A549 (cell line): Measurements from ENCODE around the gene GARNL3. TPM values are rescaled to one million over a fixed set of nuclear protein-coding genes. Genes with fewer than 3 reads are reported as not detected.

Source experiments
- ATAC-seq, 2 experiments: fragments of 200-7000 bp in 1 of 2; fragments of >200 bp in 1 of 2; cut with Nextera tagmentation in 1 of 2; cut with Tn5 transposase in 1 of 2; 3 replicates each; pipeline versions ENCODE4 v1.8.0 to v1.9.1; 2018 to 2020; ENCODE audit warnings: mild to moderate bottlenecking in 1 of 2, moderate library complexity in 1 of 2
- CTCF ChIA-PET: fragments of 300-600 bp; sonication (Branson Sonifier 250); formaldehyde crosslinking; extraction: SDS; loops from one replicate; lab custom pipeline; 2021; ENCODE audit warnings: antibody characterized with exemption, inconsistent platforms; lab: Yijun Ruan, JAX
- POLR2A ChIA-PET: fragments of 350-600 bp; formaldehyde crosslinking; extraction: SDS; loops from one replicate; lab custom pipeline; 2021; ENCODE audit warnings: antibody characterized with exemption, inconsistent platforms; lab: Yijun Ruan, JAX
- DNase-seq, 2 experiments: peaks; one replicate each; pipeline versions ENCODE4 v3.0.0 to v3.0.0-alpha.2; 2011 to 2016; ENCODE audit warnings: low read depth in 1 of 2, low spot score in 1 of 2
- FAIRE-seq: peaks from 2 replicates; lab custom pipeline; 2011; peaks lifted over from hg19 to GRCh38; lab: Jason Lieb, UNC
- H3K27ac ChIP-seq, 2 experiments: fragments of >200 bp; sonication (Bioruptor Twin); formaldehyde crosslinking; 3 replicates each; pipeline ENCODE4 v1.5.1; 2016 to 2017
- H3K4me1 ChIP-seq: fragments of >200 bp; sonication (Bioruptor Twin); formaldehyde crosslinking; 3 replicates; pipeline ENCODE4 v1.6.1; 2016
- H3K4me2 ChIP-seq: fragments of >200 bp; sonication (Bioruptor Twin); formaldehyde crosslinking; 3 replicates; pipeline ENCODE4 v1.6.1; 2016
- H3K4me3 ChIP-seq: fragments of >200 bp; sonication (Bioruptor Twin); formaldehyde crosslinking; 3 replicates; pipeline ENCODE4 v1.5.1; 2016
- H3K9me3 ChIP-seq: fragments of >200 bp; sonication (Bioruptor Twin); formaldehyde crosslinking; 3 replicates; pipeline ENCODE4 v1.6.1; 2016
- CBX2 ChIP-seq: fragments of 200-600 bp; sonication (generic); IDR thresholded peaks from 2 replicates; pipeline ENCODE4 v1.6.1; 2016; ENCODE audit warnings: low read depth, mild to moderate bottlenecking, borderline replicate concordance
- CBX8 ChIP-seq: fragments of 200-600 bp; sonication (generic); IDR thresholded peaks from 2 replicates; pipeline ENCODE4 v1.6.1; 2016
- CHD2 ChIP-seq: fragments of 150-350 bp; IDR thresholded peaks from 2 replicates; pipeline ENCODE4 v1.6.1; 2014; ENCODE audit warnings: low read length; ENCODE audit not compliant: partially characterized antibody
- EHF ChIP-seq: fragments of 250-450 bp; sonication (Bioruptor Pico); IDR thresholded peaks from 2 replicates; pipeline ENCODE4 v1.5.0; 2020; ENCODE audit warnings: mild to moderate bottlenecking
- EHMT2 ChIP-seq: fragments of 200-600 bp; sonication (generic); IDR thresholded peaks from 2 replicates; pipeline ENCODE4 v1.6.1; 2016; ENCODE audit warnings: antibody characterized with exemption, low read depth, mild to moderate bottlenecking, moderate library complexity
- FOSB ChIP-seq: fragments of 250-450 bp; sonication (Bioruptor Pico); IDR thresholded peaks from 2 replicates; pipeline ENCODE4 v1.5.0; 2020; ENCODE audit warnings: mild to moderate bottlenecking, moderate library complexity
- FOXS1 ChIP-seq: fragments of 250-450 bp; sonication (Bioruptor Pico); IDR thresholded peaks from 2 replicates; pipeline ENCODE4 v1.5.0; 2020; ENCODE audit warnings: mild to moderate bottlenecking, moderate library complexity
- HEYL ChIP-seq: fragments of 250-450 bp; sonication (Bioruptor Pico); IDR thresholded peaks from 2 replicates; pipeline ENCODE4 v1.8.0; 2021; ENCODE audit warnings: mild to moderate bottlenecking, moderate library complexity
- HOXA7 ChIP-seq: fragments of 250-450 bp; sonication (Bioruptor Pico); IDR thresholded peaks from 2 replicates; pipeline ENCODE4 v1.5.0; 2020; ENCODE audit warnings: mild to moderate bottlenecking, moderate library complexity
- JUN ChIP-seq, 2 experiments: fragments of >200 bp; sonication (Bioruptor Twin); formaldehyde crosslinking; IDR thresholded peaks; 2 replicates in 1 of 2; 3 replicates in 1 of 2; pipeline ENCODE4 v1.6.1; 2016 to 2017
- JUNB ChIP-seq: fragments of >200 bp; sonication (Bioruptor Twin); formaldehyde crosslinking; IDR thresholded peaks from 2 replicates; pipeline ENCODE4 v1.6.1; 2016
- MYC ChIP-seq: IDR thresholded peaks from 2 replicates; pipeline ENCODE4 v1.6.1; 2012; ENCODE audit warnings: mild to moderate bottlenecking, inconsistent platforms, low read length, improper control_type of control experiment, borderline replicate concordance
- NFE2L2 ChIP-seq: fragments of 150-350 bp; conservative IDR thresholded peaks from 2 replicates; pipeline ENCODE4 v1.6.1; 2014; ENCODE audit warnings: low read length
- POLR2A ChIP-seq: IDR thresholded peaks from 2 replicates; pipeline ENCODE4 v1.6.1; 2012; ENCODE audit warnings: mild to moderate bottlenecking, low read length
- POLR2AphosphoS2 ChIP-seq: conservative IDR thresholded peaks from 2 replicates; pipeline ENCODE4 v1.6.1; 2012; ENCODE audit warnings: low read length, improper control_type of control experiment, inconsistent platforms
- RAD21 ChIP-seq, 2 experiments: fragments of >200 bp in 1 of 2; sonication (Bioruptor Twin) in 1 of 2; formaldehyde crosslinking in 1 of 2; IDR thresholded peaks in 1 of 2; conservative IDR thresholded peaks in 1 of 2; 2 replicates in 1 of 2; 3 replicates in 1 of 2; pipeline ENCODE4 v1.6.1; 2012 to 2018; ENCODE audit warnings: inconsistent platforms in 1 of 2
- RARB ChIP-seq: fragments of 250-450 bp; sonication (Bioruptor Pico); IDR thresholded peaks from 2 replicates; pipeline ENCODE4 v1.8.0; 2021; ENCODE audit warnings: mild to moderate bottlenecking, moderate library complexity
- RFX5 ChIP-seq: fragments of 450-650 bp; IDR thresholded peaks from 2 replicates; pipeline ENCODE4 v1.7.1; 2014; ENCODE audit warnings: antibody characterized with exemption, mild to moderate bottlenecking, moderate library complexity
- RNF2 ChIP-seq: fragments of 200-600 bp; sonication (generic); IDR thresholded peaks from 2 replicates; pipeline ENCODE4 v1.6.1; 2016; ENCODE audit warnings: low read depth, mild to moderate bottlenecking, antibody characterized with exemption, moderate library complexity, borderline replicate concordance
- SMC3 ChIP-seq: fragments of >200 bp; sonication (Bioruptor Twin); formaldehyde crosslinking; IDR thresholded peaks from 3 replicates; pipeline ENCODE4 v1.6.1; 2018; ENCODE audit warnings: inconsistent platforms
- SREBF2 ChIP-seq: fragments of 450-650 bp; IDR thresholded peaks from 2 replicates; pipeline ENCODE4 v1.6.1; 2014; ENCODE audit warnings: mild to moderate bottlenecking, moderate library complexity
- ZC3H11A ChIP-seq: fragments of 450-650 bp; IDR thresholded peaks from 2 replicates; pipeline ENCODE4 v1.6.1; 2014; ENCODE audit warnings: antibody characterized with exemption, mild to moderate bottlenecking
- ZNF302 ChIP-seq: fragments of 250-450 bp; sonication (Bioruptor Pico); IDR thresholded peaks from 2 replicates; pipeline ENCODE4 v1.9.0; 2021; ENCODE audit warnings: inconsistent platforms, mild to moderate bottlenecking, moderate library complexity
- WGBS: methylation state at CpG from one replicate; pipeline ENCODE4 v1.1.6; 2017; ENCODE audit errors: missing lambda C conversion rate; 5-methylcytosine and 5-hydroxymethylcytosine counted together
- polyA plus RNA-seq, 4 experiments: library from polyadenylated mRNA; depleted of rRNA in 3 of 4; stranded (reverse); fragments of >200 nt; fragmentation: RNase III in 1 of 4; extraction: RNeasy Plus Mini Kit Qiagen cat#74134 plus additional on column Dnase treatment in 1 of 4; gene quantifications; 2 replicates in 3 of 4; 3 replicates in 1 of 4; pipeline ENCODE4 v1.2.3, GENCODE V29; 2011 to 2017
- TF ChIP-seq, protein P1 (sequence below): fragments of >200 bp; sonication (Bioruptor Twin); formaldehyde crosslinking; IDR thresholded peaks from 3 replicates; pipeline ENCODE4 v1.5.1; 2016
- TF ChIP-seq, protein P2 (sequence below): fragments of 250-450 bp; sonication (Bioruptor Pico); IDR thresholded peaks from 2 replicates; pipeline ENCODE4 v1.5.0; 2020; ENCODE audit warnings: low read depth, mild to moderate bottlenecking, moderate library complexity
- TF ChIP-seq, protein P3 (sequence below): fragments of >200 bp; sonication (Bioruptor Twin); formaldehyde crosslinking; IDR thresholded peaks from 2 replicates; pipeline ENCODE4 v1.6.1; 2016

GARNL3 gene
- polyA plus RNA-seq, 2 of the 4 experiments (the other 2 are of a cell fraction): 2.9 to 5.1 TPM

DNA sequence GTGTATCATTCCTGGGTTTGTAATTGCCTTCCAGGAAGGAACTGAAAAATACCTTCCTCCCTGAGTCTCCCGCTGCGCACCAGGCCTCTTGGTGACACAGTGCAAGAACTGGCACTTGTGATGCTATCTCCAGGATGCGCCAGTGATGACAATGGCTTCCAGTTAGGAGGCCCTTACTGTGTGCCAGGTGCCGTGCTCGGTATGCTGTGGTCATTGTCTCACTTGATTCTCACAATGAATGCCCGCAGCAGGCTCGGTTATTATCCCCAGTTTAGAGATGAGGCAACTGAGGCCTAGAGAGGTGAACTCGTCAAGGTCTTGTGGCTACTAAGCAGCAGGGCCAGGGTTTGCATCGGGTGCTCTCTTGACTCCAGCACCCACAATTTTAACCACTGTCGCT lies 100.9 kb downstream of the GARNL3 start:
- DNase-seq (no peak), FAIRE-seq (no peak), ATAC-seq (no peak)
- Histone ChIP-seq H3K27ac (no peak overlapping the region), H3K4me1 (no peaks in the 10 kb centered on the region), H3K4me3 (no peak overlapping the region), H3K4me2 (no peak overlapping the region), H3K9me3 (no peaks in the 10 kb centered on the region)
- CTCF ChIA-PET: interaction anchor here (0.9 to 1.3 kb wide), 4 partner anchors 10 to 25 kb away, joined by 3 read pairs; no protein-coding TSS in a partner anchor
- TF ChIP-seq EHF (no peak), POLR2AphosphoS2 (no peak), EHMT2 (no peak), HOXA7 (CRISPR knock-in tag) (no peak), RFX5 (no peak), FOSB (no peak), JUNB (no peak), NFE2L2 (no peak), JUN (IDR thresholded peaks at IDR 0.05) (no peak), MYC (no peak), FOXS1 (no peak), RAD21 (conservative IDR thresholded peaks at IDR 0.05 in 1 of 2, IDR thresholded peaks at IDR 0.05 in 1 of 2) (no peak), SMC3 (no peak), RNF2 (no peak)
- POLR2A ChIA-PET: no interaction called here
- 92% methylated on average over 10 of the region's 10 CpGs for WGBS

DNA sequence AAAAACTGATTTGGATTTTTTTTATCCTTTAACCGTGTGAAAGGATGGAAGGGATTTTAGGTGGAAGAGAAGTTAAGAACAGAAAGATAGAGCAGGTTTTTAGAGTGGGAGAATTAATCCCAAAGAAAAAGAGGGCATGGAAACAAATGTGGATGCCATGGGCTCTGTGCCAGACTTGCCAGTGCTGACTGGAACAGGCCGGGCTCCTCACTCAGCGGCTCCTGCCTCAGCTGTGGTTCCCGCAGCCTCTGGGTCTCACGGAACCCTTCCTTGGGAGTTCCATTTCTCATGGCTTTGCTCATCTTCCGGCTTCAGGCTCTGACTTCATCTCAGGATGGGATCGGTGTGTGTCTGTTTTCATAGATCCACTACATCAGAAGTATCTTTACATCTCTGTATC lies 102.0 kb downstream of the GARNL3 start:
- ChIA-PET CTCF (interaction anchor here (1.3 kb wide), 1 partner anchor 12 kb away, joined by 3 read pairs; no protein-coding TSS in a partner anchor), POLR2A (no interaction called here)
- H3K4me1 ChIP-seq: no peaks in the 10 kb centered on the region
- TF ChIP-seq ZNF302 (CRISPR knock-in tag) (no peak), POLR2A (no peak), ZC3H11A (no peak), HEYL (CRISPR knock-in tag) (no peak), RNF2 (no peak), SREBF2 (no peak), RAD21 (conservative IDR thresholded peaks at IDR 0.05 in 1 of 2, IDR thresholded peaks at IDR 0.05 in 1 of 2) (no peak), CBX8 (no peak), CBX2 (no peak), CHD2 (no peak), HOXA7 (CRISPR knock-in tag) (no peak), POLR2AphosphoS2 (no peak), NFE2L2 (no peak), FOXS1 (no peak), RARB (no peak)
- TF ChIP-seq, protein P1, sequence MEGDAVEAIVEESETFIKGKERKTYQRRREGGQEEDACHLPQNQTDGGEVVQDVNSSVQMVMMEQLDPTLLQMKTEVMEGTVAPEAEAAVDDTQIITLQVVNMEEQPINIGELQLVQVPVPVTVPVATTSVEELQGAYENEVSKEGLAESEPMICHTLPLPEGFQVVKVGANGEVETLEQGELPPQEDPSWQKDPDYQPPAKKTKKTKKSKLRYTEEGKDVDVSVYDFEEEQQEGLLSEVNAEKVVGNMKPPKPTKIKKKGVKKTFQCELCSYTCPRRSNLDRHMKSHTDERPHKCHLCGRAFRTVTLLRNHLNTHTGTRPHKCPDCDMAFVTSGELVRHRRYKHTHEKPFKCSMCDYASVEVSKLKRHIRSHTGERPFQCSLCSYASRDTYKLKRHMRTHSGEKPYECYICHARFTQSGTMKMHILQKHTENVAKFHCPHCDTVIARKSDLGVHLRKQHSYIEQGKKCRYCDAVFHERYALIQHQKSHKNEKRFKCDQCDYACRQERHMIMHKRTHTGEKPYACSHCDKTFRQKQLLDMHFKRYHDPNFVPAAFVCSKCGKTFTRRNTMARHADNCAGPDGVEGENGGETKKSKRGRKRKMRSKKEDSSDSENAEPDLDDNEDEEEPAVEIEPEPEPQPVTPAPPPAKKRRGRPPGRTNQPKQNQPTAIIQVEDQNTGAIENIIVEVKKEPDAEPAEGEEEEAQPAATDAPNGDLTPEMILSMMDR: no peak
- TF ChIP-seq, protein P2, sequence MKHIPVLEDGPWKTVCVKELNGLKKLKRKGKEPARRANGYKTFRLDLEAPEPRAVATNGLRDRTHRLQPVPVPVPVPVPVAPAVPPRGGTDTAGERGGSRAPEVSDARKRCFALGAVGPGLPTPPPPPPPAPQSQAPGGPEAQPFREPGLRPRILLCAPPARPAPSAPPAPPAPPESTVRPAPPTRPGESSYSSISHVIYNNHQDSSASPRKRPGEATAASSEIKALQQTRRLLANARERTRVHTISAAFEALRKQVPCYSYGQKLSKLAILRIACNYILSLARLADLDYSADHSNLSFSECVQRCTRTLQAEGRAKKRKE: no peak
- TF ChIP-seq, protein P3, sequence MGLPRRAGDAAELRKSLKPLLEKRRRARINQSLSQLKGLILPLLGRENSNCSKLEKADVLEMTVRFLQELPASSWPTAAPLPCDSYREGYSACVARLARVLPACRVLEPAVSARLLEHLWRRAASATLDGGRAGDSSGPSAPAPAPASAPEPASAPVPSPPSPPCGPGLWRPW: no peak
- H3K27ac ChIP-seq: no peak overlapping the region
- no peak overlapping the region for H3K4me2 ChIP-seq
- H3K4me3 ChIP-seq: no peak overlapping the region
- H3K9me3 ChIP-seq: no peaks in the 10 kb centered on the region
- no peak for ATAC-seq
- DNase-seq: no peak
- no peak for FAIRE-seq
- WGBS: 92% methylated on average over 7 of the region's 7 CpGs
